K562 (cell line): Measurements from ENCODE around the gene MC1R. TPM values are rescaled to one million over a fixed set of nuclear protein-coding genes. Genes with fewer than 3 reads are reported as not detected.

Experiments used
- BCLAF1 ChIP-seq, 2 experiments: fragments of 450-650 bp in 1 of 2; IDR thresholded peaks; 2 replicates each; pipeline ENCODE4 v1.6.1; 2011 to 2017; ENCODE audit warnings: low read depth in 2 of 2, antibody characterized with exemption in 1 of 2, borderline replicate concordance in 1 of 2, low read length in 1 of 2, mild to moderate bottlenecking in 1 of 2, mixed read lengths in 1 of 2; ENCODE audit not compliant: control insufficient read depth in 1 of 2
- COPS2 ChIP-seq: fragments of 450-650 bp; conservative IDR thresholded peaks from 2 replicates; pipeline ENCODE4 v1.6.1; 2016; ENCODE audit warnings: mild to moderate bottlenecking, moderate library complexity
- CTCF ChIP-seq, 3 experiments: IDR thresholded peaks in 2 of 3; conservative IDR thresholded peaks in 1 of 3; 2 replicates each; pipeline ENCODE4 v1.5.1; 2011 to 2012; ENCODE audit warnings: low read length in 3 of 3, mild to moderate bottlenecking in 3 of 3, control low read depth in 2 of 3, improper control_type of control experiment in 1 of 3, inconsistent platforms in 1 of 3, low read depth in 1 of 3, mixed read lengths in 1 of 3, moderate library complexity in 1 of 3; ENCODE audit not compliant: insufficient read depth in 2 of 3
- DACH1 ChIP-seq: fragments of 450-650 bp; IDR thresholded peaks from 2 replicates; pipeline ENCODE4 v1.6.1; 2018; ENCODE audit not compliant: partially characterized antibody
- FOS ChIP-seq: IDR thresholded peaks from 3 replicates; pipeline ENCODE4 v1.6.1; 2011; ENCODE audit not compliant: insufficient read length; ENCODE audit errors: extremely low read depth
- FOSL1 ChIP-seq: fragments of 200-800 bp; sonication (Bioruptor generic); conservative IDR thresholded peaks from 2 replicates; pipeline ENCODE4 v1.6.1; 2016; ENCODE audit warnings: missing genetic modification characterization, missing compliant biosample characterization
- KHSRP ChIP-seq: fragments of 450-650 bp; IDR thresholded peaks from 2 replicates; pipeline ENCODE4 v1.6.1; 2017
- MBD2 ChIP-seq: sonication (generic); IDR thresholded peaks from 2 replicates; pipeline ENCODE4 v1.6.1; 2016; ENCODE audit warnings: low read depth, borderline replicate concordance
- NFYB ChIP-seq: IDR thresholded peaks from 2 replicates; pipeline ENCODE4 v1.6.1; 2011; ENCODE audit warnings: mild to moderate bottlenecking, moderate library complexity; ENCODE audit not compliant: insufficient read length; ENCODE audit errors: extremely low read depth
- NRF1 ChIP-seq, 2 experiments: fragments of 450-650 bp; IDR thresholded peaks in 1 of 2; conservative IDR thresholded peaks in 1 of 2; 2 replicates each; pipeline ENCODE4 v1.6.1; 2014; ENCODE audit warnings: mild to moderate bottlenecking in 2 of 2
- POLR2A ChIP-seq: fragments of 450-650 bp; conservative IDR thresholded peaks from 2 replicates; pipeline ENCODE4 v1.6.1; 2016
- POLR2AphosphoS5 ChIP-seq: IDR thresholded peaks from 2 replicates; pipeline ENCODE4 v1.6.1; 2011; ENCODE audit warnings: mild to moderate bottlenecking, low read depth, low read length, moderate library complexity; ENCODE audit not compliant: control insufficient read depth, insufficient read depth
- PRPF4 ChIP-seq: fragments of 200-400 bp; formaldehyde crosslinking; IDR thresholded peaks from one replicate; pipeline ENCODE4 v1.6.1; 2017; ENCODE audit warnings: low read length, low read depth, mild to moderate bottlenecking; ENCODE audit not compliant: insufficient read depth, poor library complexity, severe bottlenecking
- RBM22 ChIP-seq: fragments of 200-400 bp; formaldehyde crosslinking; IDR thresholded peaks from 2 replicates; pipeline ENCODE4 v1.6.1; 2018; ENCODE audit warnings: low read length, low read depth; ENCODE audit not compliant: poor library complexity, severe bottlenecking
- SNIP1 ChIP-seq: fragments of 450-650 bp; IDR thresholded peaks from 2 replicates; pipeline ENCODE4 v1.7.1; 2017; ENCODE audit warnings: low read depth, mild to moderate bottlenecking
- SP2 ChIP-seq: IDR thresholded peaks from 2 replicates; pipeline ENCODE4 v1.6.1; 2011; ENCODE audit warnings: mild to moderate bottlenecking, low read depth, low read length, moderate library complexity; ENCODE audit not compliant: poor library complexity, severe bottlenecking; ENCODE audit errors: extremely low read depth
- STAG1 ChIP-seq: sonication (generic); formaldehyde crosslinking; IDR thresholded peaks from 2 replicates; pipeline ENCODE4 v1.5.0; 2020; ENCODE audit warnings: missing genetic modification reagents, borderline replicate concordance
- TAF1 ChIP-seq: IDR thresholded peaks from 2 replicates; pipeline ENCODE4 v1.6.1; 2011; ENCODE audit warnings: mild to moderate bottlenecking, low read length, moderate library complexity; ENCODE audit not compliant: insufficient read depth, control insufficient read depth, severe bottlenecking; ENCODE audit errors: extremely low read depth
- VEZF1 ChIP-seq: fragments of 200-800 bp; sonication (Bioruptor generic); IDR thresholded peaks from 2 replicates; pipeline ENCODE4 v1.6.1; 2017; ENCODE audit warnings: missing genetic modification characterization, missing compliant biosample characterization
- XRCC3 ChIP-seq: fragments of 450-650 bp; IDR thresholded peaks from 2 replicates; pipeline ENCODE4 v1.6.1; 2017; ENCODE audit warnings: mild to moderate bottlenecking, moderate library complexity
- ZBTB8A ChIP-seq: fragments of 450-650 bp; IDR thresholded peaks from 2 replicates; pipeline ENCODE4 v1.6.1; 2018; ENCODE audit warnings: mild to moderate bottlenecking, moderate library complexity; ENCODE audit not compliant: partially characterized antibody
- ZEB2 ChIP-seq: fragments of 450-650 bp; IDR thresholded peaks from 2 replicates; pipeline ENCODE4 v1.6.1; 2016
- polyA plus RNA-seq, 8 experiments: library from polyadenylated mRNA; depleted of rRNA in 4 of 8; stranded (reverse) in 5 of 8; unstranded in 3 of 8; fragments of >200 nt; fragmentation: Nextera tagmentation in 2 of 8; fragmentation: Illumina TruSeq in 1 of 8; extraction: Ambion mirVana in 2 of 8; extraction: Trizol in 1 of 8; gene quantifications; 2 replicates each; pipeline versions ENCODE4 v1.2.1 to v1.2.3, GENCODE V29; 2011 to 2014; ENCODE audit warnings: inconsistent platforms in 1 of 8, missing spikeins in 1 of 8
- total RNA-seq, 7 experiments: library from RNA; depleted of rRNA in 6 of 7; stranded (reverse); fragments of >200 nt in 6 of 7; fragmentation: Illumina TruSeq in 2 of 7; extraction: Trizol in 2 of 7; gene quantifications; 2 replicates each; pipeline versions ENCODE4 v1.2.1 to v1.2.3, GENCODE V29; 2011 to 2021; ENCODE audit warnings: low replicate concordance in 1 of 7

The MC1R gene
- total and polyA plus RNA-seq, 9 of the 15 experiments (the other 6 are each of a cell fraction or from before 2014, with no cell fraction given): 0.14 to 5.3 (median 2.5) TPM; not detected in 1

GRCh38 chr16:89922884-89923639 lies 4.4 kb downstream of the MC1R start, which contains the start of gene TUBB3 (continued):
- TF ChIP-seq FOSL1 (tag): 0 out of 2 replicates have a peak, but pooled peaks have one; percentile 27
- TF ChIP-seq SNIP1: no peak
- TF ChIP-seq POLR2AphosphoS5: peak; percentile 75; the same call in 1 of the 2 replicates
- no peak for TF ChIP-seq STAG1
- TF ChIP-seq SP2: no peak
- TF ChIP-seq NRF1 (conservative IDR thresholded peaks at IDR 0.05 in 1 of 2, IDR thresholded peaks at IDR 0.05 in 1 of 2): peak; percentile 39 to 41; a peak in 2 of 4 replicates
- no peak for TF ChIP-seq ZEB2
- peak; percentile 60; the same call in 1 of the 2 replicates for TF ChIP-seq POLR2A
- no peak for TF ChIP-seq XRCC3
- TF ChIP-seq ZBTB8A: no peak
- no peak for TF ChIP-seq MBD2
- TF ChIP-seq VEZF1 (CRISPR knock-in tag): peak; percentile 71; the same call in 1 of the 2 replicates
- TF ChIP-seq COPS2: no peak
- no peak for TF ChIP-seq PRPF4
- TF ChIP-seq FOS: no peak
- peak in 2 of 3 experiments; percentile 10 to 11; a peak in 2 of 6 replicates for TF ChIP-seq CTCF (IDR thresholded peaks at IDR 0.05 in 2 of 3, conservative IDR thresholded peaks at IDR 0.05 in 1 of 3; ENCODE audit: insufficient read depth in 2 of 3, low read depth in 1 of 3, low read length in 3 of 3)
- no peak for TF ChIP-seq BCLAF1 (IDR thresholded peaks at IDR 0.05; ENCODE audit: borderline replicate concordance in 1 of 2, control insufficient read depth in 1 of 2, low read depth in 2 of 2, low read length in 1 of 2)
- peak; percentile 61 for TF ChIP-seq TAF1
- peak; percentile 63 for TF ChIP-seq NFYB
- TF ChIP-seq KHSRP: no peak
- no peak for TF ChIP-seq DACH1
- TF ChIP-seq RBM22: no peak
